GM18511 (cell line): Measurements from ENCODE around the gene TRIP4.
"Not testable (repeated sequence)": the region's sequence is repeated elsewhere in the genome, so short reads cannot be mapped to it uniquely, and the experiment has no call there.

Experiments used
- ATAC-seq: cut with Tn5 transposase; IDR thresholded peaks from one replicate; pipeline ENCODE4 v1.9.1; 2021; ENCODE audit warnings: mild to moderate bottlenecking, moderate library complexity; ENCODE audit not compliant: unreplicated experiment

TRIP4 gene

GRCh38 chr15:64380130-64380870 lies 7.3 kb upstream of the TRIP4 start:
- not testable (repeated sequence) for ATAC-seq

GRCh38 chr15:64381000-64381751 lies 6.5 kb upstream of the TRIP4 start, which contains the start of gene PCLAF:
PCLAF (minus strand) TSS chr15:64381441; CDS start chr15:64381371, 70 bp downstream.
- ATAC-seq: peak; percentile 99

DNA sequence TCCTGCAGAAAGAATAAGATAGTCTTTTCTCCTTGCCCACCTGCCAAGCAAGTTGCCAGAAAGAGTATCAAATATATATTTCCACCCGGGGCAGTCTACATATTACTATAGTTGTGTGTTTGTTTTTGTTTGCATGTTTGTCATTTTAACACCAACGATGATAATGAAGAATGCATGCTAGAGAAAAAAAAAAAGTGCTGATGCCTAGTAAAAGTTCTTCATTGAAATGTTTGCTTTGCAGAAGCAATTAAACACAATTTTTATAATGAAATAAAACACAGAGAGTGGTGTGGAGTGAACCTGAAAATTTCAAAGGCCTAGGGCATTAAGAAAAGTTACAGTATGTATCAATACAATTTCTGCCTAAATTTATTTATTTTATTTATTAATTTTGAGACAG lies 3.9 kb upstream of the TRIP4 start:
- no peak for ATAC-seq

DNA sequence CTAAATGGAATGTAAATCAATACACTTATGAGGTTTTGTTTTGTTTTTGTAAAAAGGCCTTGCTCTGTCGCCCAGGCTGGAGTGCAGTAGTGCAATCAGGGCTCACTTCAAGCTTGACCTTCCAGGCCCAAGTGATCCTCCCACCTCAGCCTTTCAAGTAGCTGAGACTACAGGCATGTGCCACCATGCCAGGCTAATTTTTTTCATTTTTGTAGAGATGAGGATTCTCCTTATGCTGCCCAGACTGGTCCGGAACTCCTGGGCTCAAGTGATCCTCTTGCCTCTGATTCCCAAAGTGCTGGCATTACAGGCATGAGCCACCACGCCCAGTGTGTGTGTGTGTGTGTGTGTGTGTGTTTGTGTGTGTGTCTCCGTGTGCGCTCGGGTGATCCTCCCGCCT lies 1.3 kb upstream of the TRIP4 start:
- no peak for ATAC-seq

DNA sequence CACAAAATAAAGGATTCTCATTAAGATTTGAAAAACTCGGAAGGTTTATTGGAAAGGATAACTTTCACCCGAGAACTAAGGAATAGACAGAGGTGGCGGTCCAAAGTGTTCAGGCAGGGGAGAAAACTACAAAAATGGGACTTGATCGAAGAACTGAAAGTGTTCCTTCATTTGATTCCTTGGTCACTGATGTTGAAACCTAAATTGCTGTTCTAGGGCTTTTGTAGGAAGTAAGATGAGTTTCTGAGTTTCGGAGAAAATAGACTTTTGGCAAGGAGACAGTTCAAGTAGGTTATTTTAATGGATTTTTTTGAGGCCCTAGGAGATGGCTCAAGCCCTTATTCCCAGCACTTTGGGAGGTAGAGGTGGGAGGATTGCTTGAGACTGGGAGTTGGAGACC lies 1.4 kb downstream of the TRIP4 start:
- ATAC-seq: no peak

- not testable (repeated sequence) for ATAC-seq
These were observed 4.8 kb downstream of the TRIP4 start for GRCh38 chr15:64392471-64392870.

- no peak for ATAC-seq
These were observed 9.2 kb downstream of the TRIP4 start for GRCh38 chr15:64396789-64397188.

- ATAC-seq: no peak
These were observed 10.9 kb downstream of the TRIP4 start for GRCh38 chr15:64398575-64398974.

DNA sequence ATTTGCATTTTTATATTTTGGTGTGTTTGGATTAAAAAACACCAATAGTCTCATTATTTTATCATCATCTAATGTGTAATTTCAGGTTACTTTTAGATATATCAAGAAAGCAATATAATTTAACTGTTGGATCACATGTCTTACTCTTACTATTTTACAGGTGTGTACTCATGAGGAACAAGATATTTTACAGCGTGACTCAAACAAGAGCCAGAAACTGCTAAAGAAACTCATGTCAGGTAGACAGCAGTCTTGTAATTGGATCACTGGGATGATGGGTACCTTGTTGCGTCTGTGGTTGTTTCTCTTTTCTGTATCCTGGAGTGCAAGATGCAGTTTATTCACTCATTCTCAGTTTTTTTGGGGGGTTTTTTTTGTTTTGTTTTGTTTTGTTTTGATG lies 12.9 kb downstream of the TRIP4 start:
- ATAC-seq: no peak

DNA sequence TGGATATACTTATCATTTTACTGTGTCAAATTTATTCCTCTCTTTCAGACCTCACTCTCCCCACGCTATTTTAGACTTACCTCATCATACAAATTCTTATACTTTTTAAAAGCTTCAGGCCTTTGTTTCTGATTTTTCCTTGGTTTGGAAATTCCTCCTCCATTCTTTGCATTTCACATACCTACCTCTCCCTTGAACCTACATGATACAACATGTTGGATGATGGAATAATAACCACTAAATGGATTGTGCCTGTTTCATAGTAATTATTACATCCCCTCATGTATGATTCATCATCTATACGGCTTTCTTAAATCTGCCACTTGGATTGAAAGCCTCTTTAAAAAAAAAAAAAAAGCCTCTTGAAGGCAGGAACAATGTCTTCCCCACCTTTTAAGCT lies 24.6 kb downstream of the TRIP4 start:
- no peak for ATAC-seq

GRCh38 chr15:64422697-64423096 lies 35.1 kb downstream of the TRIP4 start:
- no peak for ATAC-seq

- ATAC-seq: no peak
These were observed 36.3 kb downstream of the TRIP4 start for GRCh38 chr15:64423970-64424369.

DNA sequence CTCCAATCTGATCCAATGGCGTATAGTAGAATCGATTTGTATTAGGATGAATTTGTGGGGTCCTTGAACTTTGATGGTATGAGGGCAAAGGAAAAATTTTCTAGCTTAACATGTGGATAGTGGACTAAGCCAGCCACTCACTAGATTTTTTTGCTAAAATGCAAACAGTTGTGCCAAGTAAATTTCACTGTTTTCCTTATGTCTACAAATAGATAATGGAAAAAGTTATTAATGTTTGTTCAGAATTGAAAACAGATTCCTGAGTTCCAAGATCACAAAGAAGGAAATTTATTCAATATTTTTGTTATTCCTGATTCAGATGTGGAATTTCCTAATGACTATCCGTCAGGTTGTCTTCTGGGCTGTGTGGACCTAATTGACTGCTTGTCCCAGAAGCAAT lies 37.6 kb downstream of the TRIP4 start:
- no peak for ATAC-seq

DNA sequence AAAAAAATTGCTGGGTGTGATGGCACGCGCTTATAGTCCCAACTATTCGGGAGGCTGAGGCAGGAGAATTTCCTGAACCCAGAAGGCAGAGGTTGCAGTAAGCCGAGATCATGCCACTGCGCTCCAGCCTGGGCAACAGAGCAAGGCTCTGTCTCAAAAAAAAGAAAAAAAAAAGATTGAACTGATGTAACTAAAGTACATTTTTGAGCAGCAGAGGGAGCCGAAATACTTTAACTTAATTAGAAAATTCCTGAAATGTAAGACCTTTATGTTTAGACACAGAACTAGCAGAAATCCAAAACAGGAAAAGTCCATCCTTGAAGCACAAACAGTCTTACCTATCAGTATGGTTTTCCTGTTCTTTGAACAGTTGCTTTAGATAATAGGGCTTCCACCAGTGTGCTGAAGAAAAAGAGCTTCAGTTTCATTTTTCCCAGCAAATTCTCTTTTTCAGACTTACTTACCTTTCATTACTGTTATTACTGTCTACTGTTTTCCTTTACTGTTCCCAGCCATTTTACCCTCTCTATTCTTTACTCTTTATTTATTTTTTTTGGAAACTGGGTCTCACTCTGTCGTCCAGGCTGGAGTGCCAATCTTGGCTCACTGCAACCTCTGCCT lies 39.3 kb downstream of the TRIP4 start:
- no peak for ATAC-seq

GRCh38 chr15:64429448-64429847 lies 41.8 kb downstream of the TRIP4 start:
- no peak for ATAC-seq

DNA sequence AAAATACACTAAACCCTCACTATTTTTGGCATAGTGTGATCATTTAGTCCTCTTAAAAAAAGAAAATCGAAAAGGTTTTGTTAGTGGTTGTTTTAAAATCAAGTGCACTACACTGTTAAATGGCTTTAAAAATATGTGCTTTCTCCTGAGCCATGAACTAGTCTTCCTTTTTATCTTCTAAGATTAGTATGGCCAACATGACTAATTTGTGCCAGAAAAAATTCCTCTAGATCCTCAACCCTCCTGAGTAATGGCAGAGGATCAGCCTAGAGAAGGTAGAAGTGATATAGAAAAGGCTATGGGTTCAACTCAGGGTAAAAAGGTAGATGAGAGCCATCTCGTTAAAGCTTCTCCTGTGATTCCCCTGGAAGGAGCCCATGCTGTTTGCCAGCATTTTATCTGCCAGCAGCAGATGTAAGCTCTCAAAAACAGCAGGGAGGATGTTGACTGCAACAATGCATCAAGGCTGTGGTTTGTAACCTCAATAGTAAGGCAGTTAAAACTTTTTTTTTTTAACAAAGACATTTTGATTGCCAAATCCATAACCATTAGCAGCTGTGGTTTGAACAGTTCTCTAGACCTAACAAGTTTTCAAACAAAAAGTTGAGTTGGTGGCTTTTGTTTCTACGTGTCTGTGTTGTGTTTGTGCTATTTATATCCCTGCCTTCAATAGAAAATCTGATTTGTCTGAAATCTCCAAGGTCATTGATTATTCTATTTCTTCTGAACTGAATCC lies 42.5 kb downstream of the TRIP4 start:
- ATAC-seq: no peak

DNA sequence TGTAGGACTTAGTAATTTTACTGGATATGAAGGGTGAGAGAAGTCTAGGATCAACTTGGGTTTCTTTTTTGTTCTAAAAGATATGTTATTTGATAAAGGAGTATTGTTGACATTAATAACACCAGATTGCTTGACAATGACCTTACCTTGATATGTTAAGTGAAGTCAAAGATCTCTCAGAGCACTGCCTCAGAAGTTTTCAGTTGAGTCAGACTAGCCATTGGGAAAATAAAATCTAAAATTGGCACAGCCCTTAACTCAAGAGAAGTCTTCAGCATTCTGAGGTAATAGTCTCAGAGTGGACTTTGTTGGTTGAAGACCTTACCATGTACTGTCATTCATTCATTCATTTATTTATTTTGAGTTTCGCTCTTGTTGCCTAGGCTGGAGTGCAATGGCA lies 50.3 kb downstream of the TRIP4 start:
- ATAC-seq: no peak

- no peak for ATAC-seq
These were observed 51.2 kb downstream of the TRIP4 start for GRCh38 chr15:64438653-64439447.

DNA sequence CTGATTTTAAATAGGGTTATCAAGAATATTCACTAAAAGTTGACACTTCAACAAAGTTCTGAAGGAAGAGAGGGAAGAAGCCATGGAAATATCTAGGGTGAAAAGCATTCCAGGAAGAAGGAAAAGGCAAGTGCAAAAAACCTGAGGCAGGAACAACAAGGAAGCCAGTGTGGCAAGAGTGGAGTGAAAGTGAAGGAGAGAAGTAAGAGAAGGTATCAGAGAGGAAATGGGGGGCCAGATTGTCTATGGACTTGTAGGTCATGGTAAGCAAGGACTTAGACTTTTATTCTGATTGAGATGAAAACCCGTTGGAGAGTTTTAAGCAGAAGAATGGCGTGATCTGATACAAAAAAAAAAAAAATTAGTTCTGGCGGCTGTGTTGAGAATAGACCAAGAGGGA lies 54.2 kb downstream of the TRIP4 start:
- ATAC-seq: no peak

GRCh38 chr15:64443016-64443415 lies 55.4 kb downstream of the TRIP4 start:
- ATAC-seq: no peak
